Measurements from ENCODE around the gene ADM2. TPM values are rescaled to one million over a fixed set of nuclear protein-coding genes. Genes with fewer than 3 reads are reported as not detected.

The ADM2 gene
- total RNA-seq, 1 donor from 2014 or later = 1.5 TPM

- peaks cover 60% of the 10 kb centered on the region for H3K36me3 ChIP-seq
- no peak for ATAC-seq
- no peaks in the 10 kb centered on the region for H3K27me3 ChIP-seq (ENCODE audit: low read depth)
- intact Hi-C loops (cut with DNase I) = no loop called here
- no peak overlapping the region for H3K27ac ChIP-seq
- H3K9me3 ChIP-seq = no peaks in the 10 kb centered on the region
- H3K4me3 ChIP-seq = no peak overlapping the region
- peaks cover 36% of the 10 kb centered on the region for H3K4me1 ChIP-seq
- TF ChIP-seq CTCF (IDR thresholded peaks at IDR 0.05) = no peak
- DNase-seq = no peak
These were observed 14.0 kb upstream of the ADM2 start for GRCh38 chr22:50467341-50467740.

- no peak overlapping the region for H3K4me3 ChIP-seq
- H3K36me3 ChIP-seq = peaks cover 54% of the 10 kb centered on the region
- H3K27me3 ChIP-seq (ENCODE audit: low read depth) = no peaks in the 10 kb centered on the region
- H3K4me1 ChIP-seq = peaks cover 40% of the 10 kb centered on the region
- H3K9me3 ChIP-seq = no peaks in the 10 kb centered on the region
- intact Hi-C loops (cut with DNase I) = no loop called here
- H3K27ac ChIP-seq = no peak overlapping the region
- DNase-seq (no peak), ATAC-seq (no peak)
- no peak for TF ChIP-seq CTCF (IDR thresholded peaks at IDR 0.05)
These were observed 13.4 kb upstream of the ADM2 start for GRCh38 chr22:50467773-50468440.

- DNase-seq = no peak
- Histone ChIP-seq H3K4me3 (no peak overlapping the region), H3K9me3 (no peaks in the 10 kb centered on the region), H3K4me1 (peaks cover 48% of the 10 kb centered on the region), H3K27ac (no peak overlapping the region), H3K27me3 (ENCODE audit: low read depth) (no peaks in the 10 kb centered on the region), H3K36me3 (peaks cover 47% of the 10 kb centered on the region)
- TF ChIP-seq CTCF (IDR thresholded peaks at IDR 0.05) = no peak
- ATAC-seq = no peak
- intact Hi-C loops (cut with DNase I) = no loop called here
These were observed 12.7 kb upstream of the ADM2 start for GRCh38 chr22:50468626-50469025.

- H3K4me3 ChIP-seq = no peak overlapping the region
- peak; percentile 82 for DNase-seq
- H3K36me3 ChIP-seq = peaks cover 37% of the 10 kb centered on the region
- H3K27me3 ChIP-seq (ENCODE audit: low read depth) = no peaks in the 10 kb centered on the region
- peaks cover 54% of the 10 kb centered on the region for H3K4me1 ChIP-seq
- no peak for TF ChIP-seq CTCF (IDR thresholded peaks at IDR 0.05)
- H3K27ac ChIP-seq = peak overlapping the region; percentile 58
- intact Hi-C loops (cut with DNase I) = no loop called here
- peak; percentile 57 to 82 for ATAC-seq
- no peaks in the 10 kb centered on the region for H3K9me3 ChIP-seq
These were observed 11.7 kb upstream of the ADM2 start for GRCh38 chr22:50469377-50470305.

DNA sequence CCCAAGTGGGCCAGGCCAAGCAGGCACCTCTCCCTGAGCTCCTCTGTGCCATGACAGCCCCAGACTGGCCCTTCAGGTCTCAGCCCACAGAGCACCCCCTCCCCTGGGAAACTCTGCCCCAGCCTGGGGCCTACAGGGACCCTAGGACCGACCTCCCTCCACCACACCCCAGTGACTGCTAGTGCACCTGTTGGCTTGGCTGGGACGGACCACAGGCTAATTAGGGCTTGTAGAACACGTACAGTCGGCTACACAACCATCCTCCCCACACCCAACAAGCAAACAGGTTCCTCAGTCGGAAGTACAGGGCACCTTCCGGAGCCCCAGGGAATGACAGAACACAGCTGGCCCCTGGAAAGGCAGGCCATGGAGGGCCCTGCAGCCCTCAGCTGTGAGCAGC is 10.9 kb upstream of the ADM2 start:
- H3K4me1 ChIP-seq = peaks cover 58% of the 10 kb centered on the region

More for the DNA sequence above, 10.9 kb upstream of the ADM2 start:
- Histone ChIP-seq H3K9me3 (no peaks in the 10 kb centered on the region), H3K27me3 (ENCODE audit: low read depth) (no peaks in the 10 kb centered on the region), H3K4me3 (no peak overlapping the region), H3K27ac (peak overlapping the region; percentile 58), H3K36me3 (peaks cover 29% of the 10 kb centered on the region)
- intact Hi-C loops (cut with DNase I) = no loop called here
- TF ChIP-seq CTCF (IDR thresholded peaks at IDR 0.05) = no peak
- DNase-seq (no peak), ATAC-seq (no peak)

Measured in lower lobe of right lung (tissue), 2 donors.